Upper lobe of right lung (tissue), 1 donor: Measurements from ENCODE around the gene ZCCHC24. TPM values are rescaled to one million over a fixed set of nuclear protein-coding genes. Genes with fewer than 3 reads are reported as not detected.

Source experiments
- ATAC-seq: fragments of 200-7000 bp; cut with Tn5 transposase; one replicate; pipeline ENCODE4 v1.9.1; 2020; ENCODE audit warnings: mild to moderate bottlenecking, moderate library complexity
- DNase-seq: peaks from one replicate; pipeline ENCODE4 v3.0.0-alpha.2; 2020
- H3K27ac ChIP-seq: fragments of 200-600 bp; one replicate; pipeline ENCODE4 v1.8.0; 2022
- H3K27me3 ChIP-seq: fragments of 200-600 bp; one replicate; pipeline ENCODE4 v1.8.0; 2022; ENCODE audit warnings: mild to moderate bottlenecking
- H3K36me3 ChIP-seq: fragments of 200-600 bp; one replicate; pipeline ENCODE4 v1.8.0; 2022
- H3K4me1 ChIP-seq: fragments of 200-600 bp; one replicate; pipeline ENCODE4 v1.8.0; 2022
- H3K4me3 ChIP-seq: fragments of 200-600 bp; one replicate; pipeline ENCODE4 v1.8.0; 2022; ENCODE audit warnings: mild to moderate bottlenecking
- H3K9me3 ChIP-seq: fragments of 200-600 bp; one replicate; pipeline ENCODE4 v1.8.0; 2022
- CTCF ChIP-seq: fragments of 200-600 bp; IDR thresholded peaks from one replicate; pipeline ENCODE4 v1.8.0; 2022; ENCODE audit warnings: antibody characterized with exemption
- intact Hi-C: fragments of 100-400 bp; cut with DNase I; formaldehyde crosslinking; loops from one replicate; pipeline ENCODE4 v1.11.0; 2022
- long read RNA-seq: library from polyadenylated mRNA; unstranded; transcript quantifications from one replicate; pipeline ENCODE4 v2.0.0, GENCODE V29; 2021
- total RNA-seq: library from RNA; stranded (reverse); fragmentation: NEBNext Ultra II Directional; extraction: Animal tissue kit (Norgen Biotek cat#: 25700); gene quantifications from one replicate; pipeline ENCODE4 v1.2.1, GENCODE V29; 2021
- donor health status: DM: no; HTN: yes; CAD: no; lungs with severe emphysema.

Gene ZCCHC24
- total RNA-seq: 32.4 TPM
- long read RNA-seq, full-length matches to known transcripts: 37 of 77 reads
- long read RNA-seq, partial matches to known transcripts: 3 of 77 reads
- long read RNA-seq, other reads (novel, unspliced or antisense): 37 of 77 reads

GRCh38 chr10:79445161-79445976 is at the start of gene ZCCHC24:
Gene ZCCHC24 (minus strand): TSS chr10:79445624. CDS start chr10:79445440, 184 bp downstream.
- H3K27me3 ChIP-seq: no peaks in the 10 kb centered on the region
- ATAC-seq: peak; percentile 96
- H3K4me3 ChIP-seq: peak within 1 kb of the TSS; percentile 86
- peak; percentile 99 for DNase-seq
- intact Hi-C loops: no loop called here
- no peaks in the 10 kb centered on the region for H3K36me3 ChIP-seq
- peaks cover 17% of the 10 kb centered on the region for H3K4me1 ChIP-seq
- H3K9me3 ChIP-seq: no peaks in the 10 kb centered on the region
- H3K27ac ChIP-seq: peak within 1 kb of the TSS; percentile 88
- TF ChIP-seq CTCF: no peak

- Histone ChIP-seq H3K4me3 (no peak overlapping the region), H3K9me3 (no peaks in the 10 kb centered on the region), H3K27me3 (no peaks in the 10 kb centered on the region), H3K36me3 (no peaks in the 10 kb centered on the region), H3K27ac (no peak overlapping the region), H3K4me1 (peaks cover 10% of the 10 kb centered on the region)
- intact Hi-C loops: no loop called here
- DNase-seq (no peak), ATAC-seq (no peak)
- TF ChIP-seq CTCF: no peak
Observed at GRCh38 chr10:79493806-79494205, 48.4 kb upstream of the ZCCHC24 start.

- no peak for TF ChIP-seq CTCF
- DNase-seq: no peak
- H3K27me3 ChIP-seq: no peaks in the 10 kb centered on the region
- ATAC-seq: no peak
- no peaks in the 10 kb centered on the region for H3K9me3 ChIP-seq
- H3K4me3 ChIP-seq: no peak overlapping the region
- H3K36me3 ChIP-seq: no peaks in the 10 kb centered on the region
- H3K4me1 ChIP-seq: peaks cover 13% of the 10 kb centered on the region
- H3K27ac ChIP-seq: no peak overlapping the region
- intact Hi-C loops: no loop called here
Observed at GRCh38 chr10:79492839-79493238, 47.4 kb upstream of the ZCCHC24 start.

GRCh38 chr10:79492256-79492655 is 46.8 kb upstream of the ZCCHC24 start:
- Histone ChIP-seq H3K36me3 (no peaks in the 10 kb centered on the region), H3K4me3 (no peak overlapping the region), H3K4me1 (peaks cover 16% of the 10 kb centered on the region), H3K27ac (no peak overlapping the region), H3K9me3 (no peaks in the 10 kb centered on the region), H3K27me3 (no peaks in the 10 kb centered on the region)
- DNase-seq: no peak
- intact Hi-C loops: no loop called here
- no peak for TF ChIP-seq CTCF
- ATAC-seq: no peak

- Histone ChIP-seq H3K27me3 (no peaks in the 10 kb centered on the region), H3K4me3 (no peak overlapping the region), H3K4me1 (peaks cover 16% of the 10 kb centered on the region), H3K9me3 (no peaks in the 10 kb centered on the region), H3K27ac (peak overlapping the region; percentile 24), H3K36me3 (no peaks in the 10 kb centered on the region)
- no peak for TF ChIP-seq CTCF
- intact Hi-C loops: no loop called here
- no peak for DNase-seq
- no peak for ATAC-seq
Observed at GRCh38 chr10:79491143-79491835, 45.9 kb upstream of the ZCCHC24 start.
